ENCODE measurements around the gene MAN1B1.

- no peak for TF ChIP-seq CTCF (IDR thresholded peaks at IDR 0.05)
- TF ChIP-seq REST (IDR thresholded peaks at IDR 0.05; ENCODE audit: insufficient read depth in 1 of 2, low read depth in 2 of 2, low read length in 1 of 2), result no peak
These were observed 46.2 kb upstream of the MAN1B1 start for GRCh38 chr9:137040568-137040967.
